ENCODE results near the gene OCEL1. TPM values are rescaled to one million over a fixed set of nuclear protein-coding genes. Genes with fewer than 3 reads are reported as not detected.
"Not testable (repeated sequence)": the region's sequence is repeated elsewhere in the genome, so short reads cannot be mapped to it uniquely, and the experiment has no call there.

Gene OCEL1
- total RNA-seq, 1 experiment from 2014 or later, result 25.7 TPM

DNA sequence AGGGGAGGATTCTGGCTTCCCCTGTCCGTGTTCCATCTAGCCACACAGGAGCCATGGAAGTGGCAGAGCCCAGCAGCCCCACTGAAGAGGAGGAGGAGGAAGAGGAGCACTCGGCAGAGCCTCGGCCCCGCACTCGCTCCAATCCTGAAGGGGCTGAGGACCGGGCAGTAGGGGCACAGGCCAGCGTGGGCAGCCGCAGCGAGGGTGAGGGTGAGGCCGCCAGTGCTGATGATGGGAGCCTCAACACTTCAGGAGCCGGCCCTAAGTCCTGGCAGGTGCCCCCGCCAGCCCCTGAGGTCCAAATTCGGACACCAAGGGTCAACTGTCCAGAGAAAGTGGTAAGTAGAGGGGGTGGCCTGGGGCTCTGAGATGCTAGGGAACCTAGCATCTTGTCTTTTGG, 42.7 kb downstream of the OCEL1 start:
- DNase-seq, result no peak
- H2BK20ac ChIP-seq (ENCODE audit: low read depth, low read length, poor library complexity, severe bottlenecking), result no peak overlapping the region
- no peaks in the 10 kb centered on the region for H3K79me2 ChIP-seq (ENCODE audit: insufficient read depth, low read length)
- no peak overlapping the region for H4K91ac ChIP-seq (ENCODE audit: insufficient read length, low read depth, low read length)
- no peak overlapping the region for H3K56ac ChIP-seq (ENCODE audit: insufficient read length, low read depth, low read length)
- peaks cover 5% of the 10 kb centered on the region for H3K23me2 ChIP-seq (ENCODE audit: insufficient read length, low read depth, low read length, poor library complexity, severe bottlenecking)
- TF ChIP-seq, protein P1, sequence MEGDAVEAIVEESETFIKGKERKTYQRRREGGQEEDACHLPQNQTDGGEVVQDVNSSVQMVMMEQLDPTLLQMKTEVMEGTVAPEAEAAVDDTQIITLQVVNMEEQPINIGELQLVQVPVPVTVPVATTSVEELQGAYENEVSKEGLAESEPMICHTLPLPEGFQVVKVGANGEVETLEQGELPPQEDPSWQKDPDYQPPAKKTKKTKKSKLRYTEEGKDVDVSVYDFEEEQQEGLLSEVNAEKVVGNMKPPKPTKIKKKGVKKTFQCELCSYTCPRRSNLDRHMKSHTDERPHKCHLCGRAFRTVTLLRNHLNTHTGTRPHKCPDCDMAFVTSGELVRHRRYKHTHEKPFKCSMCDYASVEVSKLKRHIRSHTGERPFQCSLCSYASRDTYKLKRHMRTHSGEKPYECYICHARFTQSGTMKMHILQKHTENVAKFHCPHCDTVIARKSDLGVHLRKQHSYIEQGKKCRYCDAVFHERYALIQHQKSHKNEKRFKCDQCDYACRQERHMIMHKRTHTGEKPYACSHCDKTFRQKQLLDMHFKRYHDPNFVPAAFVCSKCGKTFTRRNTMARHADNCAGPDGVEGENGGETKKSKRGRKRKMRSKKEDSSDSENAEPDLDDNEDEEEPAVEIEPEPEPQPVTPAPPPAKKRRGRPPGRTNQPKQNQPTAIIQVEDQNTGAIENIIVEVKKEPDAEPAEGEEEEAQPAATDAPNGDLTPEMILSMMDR (conservative IDR thresholded peaks at IDR 0.05), result no peak
- H3K9me3 ChIP-seq (ENCODE audit: control insufficient read depth, low read depth, low read length), result no peaks in the 10 kb centered on the region
- Mint-ChIP-seq H3K27ac (no peak overlapping the region), H3K4me1 (peaks cover 15 to 19% of the 10 kb centered on the region in 2 experiments), H3K36me3 (ENCODE audit: insufficient read depth in 1 of 3, low read depth in 3 of 3) (peaks cover 11 to 33% (median 31%) of the 10 kb centered on the region in 3 experiments), H3K4me3 (peak overlapping the region; percentile 94 to 96), H3K9me3 (no peaks in the 10 kb centered on the region; a peak in 1 of 5 replicates), H3K27me3 (ENCODE audit: low read depth) (no peaks in the 10 kb centered on the region; the same call in 1 of the 2 replicates)
- H3K4me2 ChIP-seq (ENCODE audit: insufficient read depth, insufficient read length, low read length), result no peak overlapping the region
- H3K27me3 ChIP-seq (ENCODE audit: insufficient read depth, low read length), result no peaks in the 10 kb centered on the region
- H4K20me1 ChIP-seq (ENCODE audit: control insufficient read depth, insufficient read depth, insufficient read length), result no peaks in the 10 kb centered on the region
- H3K79me1 ChIP-seq (ENCODE audit: insufficient read depth, low read depth, low read length, poor library complexity, severe bottlenecking), result peaks cover 10% of the 10 kb centered on the region
- no peak overlapping the region for H2AFZ ChIP-seq (ENCODE audit: low read length)
- H3K23ac ChIP-seq (ENCODE audit: insufficient read length, low read depth, low read length), result no peak overlapping the region
- no peak overlapping the region for H4K5ac ChIP-seq (ENCODE audit: insufficient read length, low read depth, low read length)
- H2BK12ac ChIP-seq (ENCODE audit: insufficient read length, low read depth, low read length), result no peak overlapping the region
- H3K27ac ChIP-seq (ENCODE audit: insufficient read length, low read depth, low read length), result no peak overlapping the region
- H3K4me1 ChIP-seq (ENCODE audit: insufficient read depth, low read length), result peaks cover 4% of the 10 kb centered on the region; the same call in 1 of the 2 replicates
- WGBS (ENCODE audit: extremely low coverage, insufficient read length, low lambda C conversion rate), result no CpG with 5 or more reads among the region's 13 CpGs
- no peak overlapping the region for H2BK5ac ChIP-seq (ENCODE audit: insufficient read length, low read length)
- H3K14ac ChIP-seq (ENCODE audit: insufficient read depth, low read length), result no peak overlapping the region
- H2BK15ac ChIP-seq (ENCODE audit: low read depth, low read length), result no peak overlapping the region
- H4K8ac ChIP-seq (replicated peaks; ENCODE audit: insufficient read length, low read depth, low read length), result no peak overlapping the region
- no peak overlapping the region for H3K18ac ChIP-seq (ENCODE audit: insufficient read length, low read depth, low read length)
- H2AK5ac ChIP-seq (ENCODE audit: insufficient read length, low read length), result no peak overlapping the region
- H2BK120ac ChIP-seq (ENCODE audit: low read depth, low read length, poor library complexity, severe bottlenecking), result no peak overlapping the region
- no peak overlapping the region for H3K9ac ChIP-seq (ENCODE audit: extremely low read depth, insufficient read length, low read length)
- H3K4ac ChIP-seq (ENCODE audit: low read depth, low read length), result no peak overlapping the region
- no peak overlapping the region for H3T11ph ChIP-seq (ENCODE audit: low read length)

DNA sequence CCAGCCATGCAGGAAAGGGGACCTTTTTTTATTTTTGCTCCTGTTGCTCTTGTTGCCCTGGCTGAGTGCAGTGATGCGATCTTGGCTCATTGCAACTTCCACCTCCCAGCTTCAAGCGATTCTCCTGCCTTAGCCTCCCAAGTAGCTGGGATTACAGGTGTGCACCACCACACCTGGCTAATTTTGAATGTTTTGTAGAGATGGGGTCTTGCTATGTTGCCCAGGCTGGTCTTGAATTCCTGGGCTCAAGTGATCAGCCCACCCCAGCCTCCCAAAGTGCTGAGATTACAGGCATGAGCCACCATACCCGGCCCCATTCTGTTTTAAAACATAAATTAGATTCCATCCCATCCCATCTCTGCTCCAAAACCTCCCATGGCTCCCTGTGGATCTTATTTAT, 48.9 kb downstream of the OCEL1 start:
- peaks cover 42 to 73% (median 72%) of the 10 kb centered on the region in 3 experiments; a peak in 6 of 7 replicates for H3K36me3 Mint-ChIP-seq (ENCODE audit: insufficient read depth in 1 of 3, low read depth in 3 of 3)
- H3K14ac ChIP-seq (ENCODE audit: insufficient read depth, low read length); H4K5ac ChIP-seq (ENCODE audit: insufficient read length, low read depth, low read length); H4K91ac ChIP-seq (ENCODE audit: insufficient read length, low read depth, low read length); H3K9me3 ChIP-seq (ENCODE audit: control insufficient read depth, low read depth, low read length); H3K4me3 Mint-ChIP-seq; H3K79me2 ChIP-seq (ENCODE audit: insufficient read depth, low read length); H3K79me1 ChIP-seq (ENCODE audit: insufficient read depth, low read depth, low read length, poor library complexity, severe bottlenecking); H3K23ac ChIP-seq (ENCODE audit: insufficient read length, low read depth, low read length); H2BK120ac ChIP-seq (ENCODE audit: low read depth, low read length, poor library complexity, severe bottlenecking); H3K56ac ChIP-seq (ENCODE audit: insufficient read length, low read depth, low read length); H3K27me3 Mint-ChIP-seq (ENCODE audit: low read depth); H2AK5ac ChIP-seq (ENCODE audit: insufficient read length, low read length); H4K20me1 ChIP-seq (ENCODE audit: control insufficient read depth, insufficient read depth, insufficient read length); H3K9ac ChIP-seq (ENCODE audit: extremely low read depth, insufficient read length, low read length); H3K4me2 ChIP-seq (ENCODE audit: insufficient read depth, insufficient read length, low read length); H3K9me3 Mint-ChIP-seq; H3K18ac ChIP-seq (ENCODE audit: insufficient read length, low read depth, low read length); H2BK12ac ChIP-seq (ENCODE audit: insufficient read length, low read depth, low read length); H2BK15ac ChIP-seq (ENCODE audit: low read depth, low read length); H2AFZ ChIP-seq (ENCODE audit: low read length); H4K8ac ChIP-seq (replicated peaks; ENCODE audit: insufficient read length, low read depth, low read length); H2BK20ac ChIP-seq (ENCODE audit: low read depth, low read length, poor library complexity, severe bottlenecking); H3T11ph ChIP-seq (ENCODE audit: low read length); DNase-seq; H3K4me1 Mint-ChIP-seq; H2BK5ac ChIP-seq (ENCODE audit: insufficient read length, low read length); H3K4me1 ChIP-seq (ENCODE audit: insufficient read depth, low read length); H3K27me3 ChIP-seq (ENCODE audit: insufficient read depth, low read length); H3K27ac ChIP-seq (ENCODE audit: insufficient read length, low read depth, low read length); H3K27ac Mint-ChIP-seq; H3K4ac ChIP-seq (ENCODE audit: low read depth, low read length); H3K23me2 ChIP-seq (ENCODE audit: insufficient read length, low read depth, low read length, poor library complexity, severe bottlenecking): not testable (repeated sequence)
- no CpG with 5 or more reads among the region's 3 CpGs for WGBS (ENCODE audit: extremely low coverage, insufficient read length, low lambda C conversion rate)

All from H9 (cell line).